HUES64 (cell line): ENCODE data around the gene GCG.

Source experiments
- H3K27ac ChIP-seq: 2 replicates; pipeline ENCODE4 v1.7.0; 2013; ENCODE audit warnings: low read depth, low read length, inconsistent platforms
- H3K27me3 ChIP-seq: 2 replicates; pipeline ENCODE4 v1.6.1; 2013; ENCODE audit warnings: mild to moderate bottlenecking, low read length; ENCODE audit not compliant: insufficient read depth
- H3K36me3 ChIP-seq: 2 replicates; pipeline ENCODE4 v1.6.1; 2013; ENCODE audit warnings: mild to moderate bottlenecking, low read length; ENCODE audit not compliant: insufficient read depth
- H3K4me1 ChIP-seq: 2 replicates; pipeline ENCODE4 v1.6.1; 2013; ENCODE audit warnings: mild to moderate bottlenecking, low read length, moderate library complexity; ENCODE audit not compliant: insufficient read depth
- H3K4me3 ChIP-seq: 2 replicates; pipeline ENCODE4 v1.5.1; 2013; ENCODE audit warnings: mild to moderate bottlenecking, low read length, moderate library complexity
- H3K9ac ChIP-seq: 2 replicates; pipeline ENCODE4 v1.6.1; 2013; ENCODE audit warnings: mild to moderate bottlenecking, low read depth, low read length
- H3K9me3 ChIP-seq: 2 replicates; pipeline ENCODE4 v1.6.1; 2013; ENCODE audit warnings: low read depth, low read length; ENCODE audit not compliant: insufficient read depth
- WGBS: fragments of 150-250, 120-280 bp; methylation state at CpG from one replicate; pipeline ENCODE4 v1.1.7; 2013; ENCODE audit warnings: missing lambda C conversion rate; 5-methylcytosine and 5-hydroxymethylcytosine counted together

Gene GCG

DNA sequence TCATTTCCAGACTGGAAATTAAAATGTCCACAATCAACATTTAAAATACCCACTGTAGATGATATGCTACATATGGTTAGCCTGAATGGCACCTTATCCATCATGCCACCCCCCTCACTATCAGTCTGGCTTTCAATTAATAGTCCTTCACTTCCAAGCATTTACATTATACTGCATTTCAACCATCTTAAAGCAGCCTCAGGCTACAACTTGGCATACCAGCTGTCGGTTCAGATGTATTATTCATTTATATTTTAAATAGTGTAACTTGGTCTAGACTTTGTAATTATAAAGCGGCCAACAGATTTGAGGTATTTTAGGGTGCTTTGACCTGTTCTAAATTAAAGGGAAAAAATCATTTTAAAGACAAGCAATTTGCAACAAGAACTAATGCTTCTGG is 2.6 kb downstream of the GCG start:
- Histone ChIP-seq H3K27me3 (no peaks in the 10 kb centered on the region), H3K9me3 (no peaks in the 10 kb centered on the region), H3K9ac (no peak overlapping the region), H3K4me1 (peaks cover 10% of the 10 kb centered on the region), H3K4me3 (no peak overlapping the region), H3K27ac (no peak overlapping the region), H3K36me3 (no peaks in the 10 kb centered on the region)
- WGBS: 100% methylated on average over 1 of the region's 2 CpGs

- Histone ChIP-seq H3K4me1 (peaks cover 10% of the 10 kb centered on the region), H3K27ac (no peak overlapping the region), H3K9ac (no peak overlapping the region), H3K9me3 (no peaks in the 10 kb centered on the region), H3K27me3 (no peaks in the 10 kb centered on the region), H3K36me3 (no peaks in the 10 kb centered on the region), H3K4me3 (no peak overlapping the region)
- WGBS: 88% methylated on average over 3 of the region's 3 CpGs
Observed at GRCh38 chr2:162148956-162149355, 3.1 kb downstream of the GCG start.

DNA sequence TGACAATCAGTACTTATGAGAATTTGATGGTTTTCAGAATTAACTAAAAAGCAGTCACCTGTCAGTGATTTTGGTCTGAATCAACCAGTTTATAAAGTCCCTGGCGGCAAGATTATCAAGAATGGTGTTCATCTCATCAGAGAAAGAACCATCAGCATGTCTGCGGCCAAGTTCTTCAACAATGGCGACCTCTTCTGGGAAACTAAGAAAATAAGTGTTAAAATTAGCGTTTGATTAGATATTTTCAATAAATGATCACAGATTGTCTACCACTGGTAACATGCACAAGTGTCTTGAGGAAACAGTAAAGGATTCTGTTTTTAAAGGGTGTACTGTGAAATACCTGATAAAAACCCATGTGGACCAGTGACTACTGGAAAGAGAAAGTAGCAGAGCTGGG is 8.1 kb downstream of the GCG start:
- Histone ChIP-seq H3K9ac (no peak overlapping the region), H3K4me1 (no peaks in the 10 kb centered on the region), H3K9me3 (no peaks in the 10 kb centered on the region), H3K27me3 (no peaks in the 10 kb centered on the region), H3K27ac (no peak overlapping the region), H3K36me3 (no peaks in the 10 kb centered on the region), H3K4me3 (no peak overlapping the region)
- WGBS: 87% methylated on average over 4 of the region's 4 CpGs

DNA sequence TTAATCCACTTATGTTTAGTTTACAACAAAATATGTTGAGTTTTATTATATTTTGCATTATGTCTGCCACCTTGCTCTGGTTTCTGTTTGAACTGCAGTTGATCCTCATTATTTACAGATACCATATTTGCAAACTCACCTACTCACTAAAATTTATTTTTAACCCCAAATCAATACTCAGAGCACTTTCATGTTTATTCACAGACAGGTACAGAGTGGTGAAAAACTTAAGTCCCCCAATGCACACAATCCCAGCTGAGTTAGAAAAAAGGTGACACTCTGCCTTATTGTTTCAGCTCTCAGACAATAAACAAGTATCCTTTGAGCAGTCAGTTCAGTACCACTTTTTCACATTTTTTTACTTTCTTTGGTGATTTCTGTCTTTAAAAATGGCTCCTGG is 13.7 kb downstream of the GCG start:
- Histone ChIP-seq H3K27me3 (no peaks in the 10 kb centered on the region), H3K36me3 (no peaks in the 10 kb centered on the region), H3K9ac (no peak overlapping the region), H3K4me3 (no peak overlapping the region), H3K27ac (no peak overlapping the region), H3K4me1 (no peaks in the 10 kb centered on the region), H3K9me3 (no peaks in the 10 kb centered on the region)

GRCh38 chr2:162127422-162127821 is 24.6 kb downstream of the GCG start:
- Histone ChIP-seq H3K4me3 (no peak overlapping the region), H3K9me3 (no peaks in the 10 kb centered on the region), H3K27ac (no peak overlapping the region), H3K9ac (no peak overlapping the region), H3K4me1 (no peaks in the 10 kb centered on the region), H3K36me3 (no peaks in the 10 kb centered on the region), H3K27me3 (no peaks in the 10 kb centered on the region)
- 92% methylated on average over 2 of the region's 2 CpGs for WGBS

GRCh38 chr2:162126527-162126926 is 25.5 kb downstream of the GCG start:
- Histone ChIP-seq H3K27me3 (no peaks in the 10 kb centered on the region), H3K36me3 (no peaks in the 10 kb centered on the region), H3K9me3 (no peaks in the 10 kb centered on the region), H3K27ac (no peak overlapping the region), H3K9ac (no peak overlapping the region), H3K4me1 (no peaks in the 10 kb centered on the region), H3K4me3 (no peak overlapping the region)
- 98% methylated on average over 2 of the region's 2 CpGs for WGBS

DNA sequence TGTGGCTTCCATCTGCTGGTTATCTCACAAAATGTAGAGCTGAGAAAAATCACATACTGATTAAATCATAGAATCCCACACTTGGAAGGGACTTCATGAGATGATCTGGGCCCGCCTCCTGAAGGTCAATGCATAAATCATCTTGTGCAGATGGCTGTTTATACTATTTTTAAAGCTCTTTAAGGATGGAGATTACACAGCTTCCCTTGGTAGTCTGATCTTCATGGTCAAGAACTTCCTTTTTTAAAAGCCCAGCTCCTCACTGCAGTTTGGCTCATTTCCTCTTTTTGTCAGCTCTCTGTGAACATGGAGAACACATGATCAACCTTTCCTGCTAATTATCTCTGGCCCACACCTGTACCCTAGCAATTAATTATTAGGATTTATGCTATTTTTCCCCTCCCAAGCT is 25.9 kb downstream of the GCG start:
- Histone ChIP-seq H3K9ac (no peak overlapping the region), H3K4me3 (no peak overlapping the region), H3K9me3 (no peaks in the 10 kb centered on the region), H3K4me1 (no peaks in the 10 kb centered on the region), H3K27me3 (no peaks in the 10 kb centered on the region), H3K36me3 (no peaks in the 10 kb centered on the region), H3K27ac (no peak overlapping the region)
- 95% methylated on average over 1 of the region's 1 CpG for WGBS

DNA sequence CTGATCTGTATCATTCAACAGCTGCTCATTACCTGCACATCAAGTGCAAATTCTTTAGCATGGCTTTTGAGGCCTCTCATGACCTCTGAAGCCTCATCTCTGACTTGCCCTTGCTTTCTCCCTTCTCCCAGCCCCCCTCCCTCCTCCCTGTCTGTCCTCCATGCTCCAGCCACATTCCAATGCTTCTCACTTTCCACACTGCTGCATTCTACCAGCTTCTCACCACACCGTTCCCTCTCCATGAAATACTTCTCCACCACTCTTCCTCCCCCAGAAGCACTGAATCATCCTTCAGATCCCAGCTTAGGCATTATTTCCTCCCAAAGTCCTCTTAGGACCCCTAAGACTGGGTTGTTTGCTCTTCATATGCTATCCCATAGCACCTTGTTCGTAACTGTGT is 26.9 kb downstream of the GCG start:
- H3K36me3 ChIP-seq: no peaks in the 10 kb centered on the region
- no peak overlapping the region for H3K27ac ChIP-seq
- H3K9ac ChIP-seq: no peak overlapping the region
- H3K4me3 ChIP-seq: no peak overlapping the region
- H3K9me3 ChIP-seq: no peaks in the 10 kb centered on the region
- no peaks in the 10 kb centered on the region for H3K4me1 ChIP-seq
- WGBS: 78% methylated on average over 2 of the region's 2 CpGs
- H3K27me3 ChIP-seq: no peaks in the 10 kb centered on the region

DNA sequence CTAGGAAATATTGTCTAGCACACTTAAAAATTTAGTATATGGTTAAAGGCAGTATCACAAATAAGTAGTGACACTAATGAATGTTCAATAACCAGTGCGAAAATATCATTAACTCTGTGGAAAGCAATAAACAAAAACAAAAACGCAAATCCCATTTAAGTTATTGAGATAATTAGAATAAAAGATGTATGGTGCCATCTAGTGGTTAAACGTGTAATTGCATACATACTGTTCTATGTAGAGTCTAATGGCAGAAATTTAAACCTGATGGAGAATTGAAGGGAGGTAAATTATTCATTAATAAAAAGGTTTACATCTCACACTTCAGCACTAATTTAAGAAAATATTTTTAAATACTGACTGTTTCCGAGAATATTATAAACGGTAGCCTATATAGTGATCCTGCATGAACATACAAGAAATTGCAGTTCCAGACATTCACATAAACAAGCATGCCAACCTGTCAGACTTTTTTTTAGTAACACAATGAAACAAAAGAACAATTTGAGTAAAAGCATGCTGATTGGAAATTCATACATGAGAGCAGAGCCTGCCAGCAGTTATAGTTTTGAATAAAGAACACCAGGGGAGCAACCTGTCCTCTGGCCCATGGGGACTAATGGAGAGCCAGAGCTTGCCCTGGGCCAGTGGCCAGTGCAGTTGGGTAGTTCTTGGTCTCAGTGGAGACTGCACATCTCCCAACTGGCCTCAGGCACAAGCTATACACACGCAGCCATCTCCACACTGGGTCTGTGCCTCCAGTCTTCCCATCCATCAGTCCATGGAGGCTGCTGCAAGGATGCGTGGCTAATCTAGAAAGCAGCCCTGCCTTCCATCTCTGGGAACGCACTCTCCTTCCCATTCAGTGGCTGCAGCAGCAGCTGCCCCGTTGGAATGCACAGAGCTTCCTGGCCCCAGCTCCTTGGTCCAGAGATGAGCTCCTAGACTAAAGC is 28.0 kb downstream of the GCG start:
- Histone ChIP-seq H3K27ac (no peak overlapping the region), H3K36me3 (no peaks in the 10 kb centered on the region), H3K4me3 (no peak overlapping the region), H3K27me3 (no peaks in the 10 kb centered on the region), H3K4me1 (no peaks in the 10 kb centered on the region), H3K9me3 (no peaks in the 10 kb centered on the region), H3K9ac (no peak overlapping the region)
- 60% methylated on average over 5 of the region's 9 CpGs for WGBS

DNA sequence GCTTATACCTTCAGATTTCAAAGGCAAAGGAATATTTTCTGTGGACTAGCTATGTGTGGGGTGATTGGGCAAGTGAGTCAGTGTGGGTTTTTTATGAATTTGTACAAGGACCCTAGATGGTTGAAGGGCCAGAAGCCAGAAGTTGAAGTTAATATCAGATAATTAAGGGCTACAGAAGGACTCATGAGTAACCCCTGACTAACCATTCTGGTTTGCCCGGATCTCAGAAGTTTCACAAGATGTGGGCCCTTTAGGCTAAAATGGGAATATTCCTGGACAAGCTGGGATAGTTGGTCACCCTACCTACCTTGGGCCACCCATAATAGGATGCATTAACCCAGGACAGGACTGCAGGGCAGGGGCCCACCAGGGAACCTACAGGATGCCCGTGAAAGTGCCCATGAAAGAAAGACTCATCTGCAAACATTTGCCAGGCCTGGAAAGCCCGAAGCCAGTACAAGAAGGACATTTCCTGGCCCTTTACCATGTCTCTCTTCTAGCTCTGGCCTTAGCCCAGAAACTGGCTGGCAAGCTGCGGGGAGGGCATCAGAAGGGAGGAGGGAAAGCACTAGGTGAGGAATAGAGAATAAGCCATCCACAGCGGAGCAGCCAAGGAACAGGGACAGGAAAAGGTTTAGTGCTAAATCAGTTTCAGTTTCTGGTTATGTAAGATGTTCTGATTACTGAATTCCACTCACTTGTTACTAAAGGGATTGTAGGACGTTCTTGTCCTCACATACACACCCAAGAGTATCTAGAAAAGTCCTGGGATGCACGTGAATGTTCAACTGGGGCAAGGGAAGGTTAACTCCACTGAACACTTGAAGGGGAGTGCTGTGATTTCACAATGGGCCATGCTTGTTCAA is 33.6 kb downstream of the GCG start:
- Histone ChIP-seq H3K9ac (no peak overlapping the region), H3K4me3 (no peak overlapping the region), H3K27me3 (no peaks in the 10 kb centered on the region), H3K4me1 (peaks cover 5% of the 10 kb centered on the region), H3K9me3 (no peaks in the 10 kb centered on the region), H3K36me3 (no peaks in the 10 kb centered on the region), H3K27ac (no peak overlapping the region)
- 91% methylated on average over 7 of the region's 7 CpGs for WGBS

GRCh38 chr2:162116352-162116751 is 35.7 kb downstream of the GCG start:
- H3K36me3 ChIP-seq: no peaks in the 10 kb centered on the region
- H3K27ac ChIP-seq: no peak overlapping the region
- H3K9me3 ChIP-seq: no peaks in the 10 kb centered on the region
- peaks cover 11% of the 10 kb centered on the region for H3K4me1 ChIP-seq
- H3K4me3 ChIP-seq: no peak overlapping the region
- H3K27me3 ChIP-seq: no peaks in the 10 kb centered on the region
- H3K9ac ChIP-seq: no peak overlapping the region
